ENCODE data around the gene DHX36.

The DHX36 gene

GRCh38 chr3:154323891-154324738 lies at the start of gene DHX36:
Gene DHX36 (minus strand): TSS chr3:154324487. CDS start chr3:154324416, 71 bp downstream.
- Mint-ChIP-seq H3K36me3 (peaks cover 13% of the 10 kb centered on the region), H3K9me3 (no peaks in the 10 kb centered on the region), H3K4me3 (peak within 1 kb of the TSS; percentile 86), H3K27me3 (no peaks in the 10 kb centered on the region), H3K27ac (peak within 1 kb of the TSS; percentile 98), H3K4me1 (peaks cover 30% of the 10 kb centered on the region)
- DNase-seq, result peak; percentile 93
- CTCF ChIA-PET, result interaction anchor here (0.6 to 0.9 kb wide), 3 partner anchors 15 to 26 kb away, joined by 3 to 4 read pairs (median 3); no protein-coding TSS in a partner anchor

- H3K27ac Mint-ChIP-seq, result no peak overlapping the region
- no peak overlapping the region for H3K4me3 Mint-ChIP-seq
- no peaks in the 10 kb centered on the region for H3K36me3 Mint-ChIP-seq
- no peaks in the 10 kb centered on the region for H3K4me1 Mint-ChIP-seq
- no peak for DNase-seq
- H3K27me3 Mint-ChIP-seq, result no peaks in the 10 kb centered on the region
- CTCF ChIA-PET, result no interaction called here
- H3K9me3 Mint-ChIP-seq, result no peaks in the 10 kb centered on the region
Measured at GRCh38 chr3:154367221-154367620, 42.9 kb upstream of the DHX36 start.

DNA sequence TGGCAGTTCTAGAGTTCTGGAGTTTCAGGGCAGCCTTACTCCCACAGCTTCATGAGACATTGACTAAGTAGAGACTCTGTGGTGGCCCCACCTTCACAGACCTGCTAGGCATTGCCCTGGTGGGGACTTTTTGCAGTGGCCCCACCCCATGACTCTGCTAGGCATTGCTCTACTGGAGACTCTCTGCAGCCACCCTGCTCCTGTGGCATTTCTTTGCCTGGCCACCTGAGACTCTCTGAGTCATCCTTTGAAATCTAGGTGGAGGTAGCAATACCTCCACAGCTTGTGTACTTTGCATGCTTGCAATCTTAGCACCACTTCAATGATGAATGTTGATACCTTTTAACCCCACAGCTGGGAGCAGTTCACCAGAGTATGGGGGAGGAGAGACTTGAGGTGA lies 40.6 kb upstream of the DHX36 start:
- Mint-ChIP-seq H3K27ac (no peak overlapping the region), H3K36me3 (no peaks in the 10 kb centered on the region), H3K27me3 (no peaks in the 10 kb centered on the region), H3K4me1 (no peaks in the 10 kb centered on the region), H3K9me3 (no peaks in the 10 kb centered on the region), H3K4me3 (no peak overlapping the region)
- DNase-seq, result no peak
- CTCF ChIA-PET, result no interaction called here

- CTCF ChIA-PET, result no interaction called here
- Mint-ChIP-seq H3K4me1 (no peaks in the 10 kb centered on the region), H3K36me3 (no peaks in the 10 kb centered on the region), H3K9me3 (no peaks in the 10 kb centered on the region), H3K27me3 (no peaks in the 10 kb centered on the region), H3K27ac (no peak overlapping the region), H3K4me3 (no peak overlapping the region)
- DNase-seq, result no peak
Measured at GRCh38 chr3:154361099-154361498, 36.8 kb upstream of the DHX36 start.

- DNase-seq, result no peak
- no peaks in the 10 kb centered on the region for H3K36me3 Mint-ChIP-seq
- no peaks in the 10 kb centered on the region for H3K27me3 Mint-ChIP-seq
- no peak overlapping the region for H3K4me3 Mint-ChIP-seq
- H3K27ac Mint-ChIP-seq, result no peak overlapping the region
- H3K9me3 Mint-ChIP-seq, result no peaks in the 10 kb centered on the region
- no peaks in the 10 kb centered on the region for H3K4me1 Mint-ChIP-seq
- CTCF ChIA-PET, result no interaction called here
Measured at GRCh38 chr3:154356009-154356408, 31.7 kb upstream of the DHX36 start.

DNA sequence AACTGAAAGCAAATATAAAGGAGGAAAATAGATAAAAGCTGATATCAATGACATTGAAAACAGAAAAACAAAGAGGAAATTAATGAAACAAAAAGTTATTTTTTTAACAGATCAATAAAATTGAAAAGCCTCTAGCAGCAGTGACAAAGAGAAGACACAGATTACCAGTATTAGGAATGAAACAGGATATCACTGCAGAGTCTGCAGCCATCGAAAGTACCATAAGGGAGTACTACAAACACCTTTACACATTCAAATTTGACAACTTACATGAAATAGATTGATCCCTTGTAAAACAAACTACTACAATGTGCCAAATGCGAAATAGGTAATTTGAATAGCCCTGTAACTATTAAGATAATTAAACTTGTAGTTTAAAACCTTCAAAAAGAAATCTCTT lies 24.9 kb upstream of the DHX36 start:
- H3K9me3 Mint-ChIP-seq, result no peaks in the 10 kb centered on the region
- CTCF ChIA-PET, result no interaction called here
- H3K36me3 Mint-ChIP-seq, result no peaks in the 10 kb centered on the region
- H3K4me3 Mint-ChIP-seq, result no peak overlapping the region
- H3K4me1 Mint-ChIP-seq, result no peaks in the 10 kb centered on the region
- peaks cover 4% of the 10 kb centered on the region for H3K27me3 Mint-ChIP-seq
- no peak for DNase-seq
- no peak overlapping the region for H3K27ac Mint-ChIP-seq

- no peak for DNase-seq
- CTCF ChIA-PET, result no interaction called here
- H3K4me1 Mint-ChIP-seq, result no peaks in the 10 kb centered on the region
Measured at GRCh38 chr3:154345422-154346122, 21.3 kb upstream of the DHX36 start.

GRCh38 chr3:154338570-154338969 lies 14.3 kb upstream of the DHX36 start:
- H3K36me3 Mint-ChIP-seq, result no peaks in the 10 kb centered on the region
- no peaks in the 10 kb centered on the region for H3K9me3 Mint-ChIP-seq
- no peaks in the 10 kb centered on the region for H3K4me1 Mint-ChIP-seq
- CTCF ChIA-PET, result no interaction called here
- DNase-seq, result no peak
- no peak overlapping the region for H3K4me3 Mint-ChIP-seq
- no peak overlapping the region for H3K27ac Mint-ChIP-seq
- peaks cover 10% of the 10 kb centered on the region for H3K27me3 Mint-ChIP-seq

More at GRCh38 chr3:154345422-154346122, 21.3 kb upstream of the DHX36 start:
- Mint-ChIP-seq H3K27ac (no peak overlapping the region), H3K27me3 (peaks cover 10% of the 10 kb centered on the region), H3K36me3 (no peaks in the 10 kb centered on the region), H3K9me3 (no peaks in the 10 kb centered on the region), H3K4me3 (no peak overlapping the region)

GRCh38 chr3:154338008-154338407 lies 13.7 kb upstream of the DHX36 start:
- no peak for DNase-seq
- Mint-ChIP-seq H3K27ac (no peak overlapping the region), H3K27me3 (peaks cover 7% of the 10 kb centered on the region), H3K4me3 (no peak overlapping the region), H3K4me1 (no peaks in the 10 kb centered on the region), H3K9me3 (no peaks in the 10 kb centered on the region), H3K36me3 (no peaks in the 10 kb centered on the region)
- CTCF ChIA-PET, result no interaction called here

- CTCF ChIA-PET, result interaction anchor here (1.4 kb wide), 1 partner anchor 1001 kb away, joined by 3 read pairs; no protein-coding TSS in a partner anchor
- H3K4me3 Mint-ChIP-seq, result no peak overlapping the region
Measured at GRCh38 chr3:154334973-154335420, 10.7 kb upstream of the DHX36 start.

DNA sequence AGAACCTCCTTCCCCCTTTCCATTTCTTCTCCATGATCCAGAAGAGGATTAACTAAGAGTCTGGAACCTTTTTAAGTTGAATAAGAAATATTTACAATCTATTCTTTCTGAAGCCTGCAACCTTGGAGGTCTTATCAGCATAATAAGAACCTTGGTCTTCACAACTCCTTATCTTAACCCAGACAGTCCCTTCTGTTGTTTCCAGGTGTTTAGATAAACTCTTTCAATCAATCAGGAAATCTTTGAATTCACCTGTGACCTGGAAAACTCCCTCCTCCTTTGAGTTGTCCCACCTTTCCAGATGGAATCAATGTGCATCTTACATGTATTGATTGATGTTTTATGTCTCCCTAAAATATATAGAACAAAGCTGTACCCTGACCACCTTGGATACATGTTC lies 3.6 kb upstream of the DHX36 start:
- H3K27me3 Mint-ChIP-seq, result peaks cover 10% of the 10 kb centered on the region
- DNase-seq, result no peak
- CTCF ChIA-PET, result no interaction called here
- H3K36me3 Mint-ChIP-seq, result peaks cover 3% of the 10 kb centered on the region
- peaks cover 14% of the 10 kb centered on the region for H3K4me1 Mint-ChIP-seq
- no peaks in the 10 kb centered on the region for H3K9me3 Mint-ChIP-seq
- no peak overlapping the region for H3K27ac Mint-ChIP-seq
- no peak overlapping the region for H3K4me3 Mint-ChIP-seq

More at GRCh38 chr3:154334973-154335420, 10.7 kb upstream of the DHX36 start:
- Mint-ChIP-seq H3K27ac (no peak overlapping the region), H3K4me1 (no peaks in the 10 kb centered on the region), H3K36me3 (no peaks in the 10 kb centered on the region), H3K9me3 (no peaks in the 10 kb centered on the region), H3K27me3 (peaks cover 17% of the 10 kb centered on the region)
- no peak for DNase-seq

GRCh38 chr3:154324919-154325318 lies 632 bp upstream of the DHX36 start:
- no peak for DNase-seq
- Mint-ChIP-seq H3K36me3 (peaks cover 13% of the 10 kb centered on the region), H3K27ac (peak overlapping the region; percentile 98), H3K9me3 (no peaks in the 10 kb centered on the region), H3K4me3 (peak overlapping the region; percentile 86), H3K27me3 (no peaks in the 10 kb centered on the region), H3K4me1 (peaks cover 30% of the 10 kb centered on the region)
- CTCF ChIA-PET, result interaction anchor here (0.6 to 0.9 kb wide), 3 partner anchors 16 to 26 kb away, joined by 3 to 4 read pairs (median 3); no protein-coding TSS in a partner anchor

- Mint-ChIP-seq H3K9me3 (no peaks in the 10 kb centered on the region), H3K36me3 (peaks cover 53% of the 10 kb centered on the region), H3K27ac (peak overlapping the region; percentile 68), H3K4me1 (peaks cover 11% of the 10 kb centered on the region), H3K4me3 (no peak overlapping the region), H3K27me3 (no peaks in the 10 kb centered on the region)
- CTCF ChIA-PET, result no interaction called here
- DNase-seq, result no peak
Measured at GRCh38 chr3:154316974-154317767, 7.1 kb downstream of the DHX36 start.

DNA sequence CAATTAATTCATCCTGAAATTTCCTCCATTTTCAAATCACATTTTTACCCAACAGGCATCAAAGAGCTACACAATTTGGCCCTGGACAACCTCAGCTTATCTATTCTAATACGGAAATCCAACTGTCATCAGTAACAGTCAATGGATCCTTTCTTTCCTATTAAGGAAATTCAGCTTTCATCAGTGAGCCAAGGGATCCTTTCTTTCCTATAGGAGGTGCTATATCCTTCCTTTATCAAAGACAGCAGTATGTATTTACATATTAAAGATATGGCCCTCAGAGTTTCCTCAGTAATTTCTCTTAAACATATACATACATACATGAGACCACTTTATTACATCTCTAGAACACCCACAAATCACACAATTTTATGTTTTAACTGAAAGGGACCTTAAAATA lies 10.1 kb downstream of the DHX36 start:
- H3K4me3 Mint-ChIP-seq, result no peak overlapping the region
- DNase-seq, result no peak
- no peaks in the 10 kb centered on the region for H3K4me1 Mint-ChIP-seq
- no peak overlapping the region for H3K27ac Mint-ChIP-seq
- no peaks in the 10 kb centered on the region for H3K9me3 Mint-ChIP-seq
- CTCF ChIA-PET, result interaction anchor here (1.0 kb wide), 1 partner anchor 13 kb away, joined by 3 read pairs; no protein-coding TSS in a partner anchor
- H3K36me3 Mint-ChIP-seq, result peaks cover 58% of the 10 kb centered on the region
- no peaks in the 10 kb centered on the region for H3K27me3 Mint-ChIP-seq

Data from activated naive CD4-positive, alpha-beta T cell treated with anti-CD3 and anti-CD28 coated beads, Interleukin-2, amount 10 ng/mL, durations not matched to agents 7 days and 5 days (primary cell).